Activated T-cell treated with anti-CD3 and anti-CD28 coated beads, Interleukin-2, amount 50 U/mL, for 4 hours (primary cell): ENCODE results near the gene SLC25A39. TPM values are rescaled to one million over a fixed set of nuclear protein-coding genes. Genes with fewer than 3 reads are reported as not detected.

ENCODE experiments used
- ATAC-seq, 2 donors: fragments of 200-7000 bp; cut with Tn5 transposase; one replicate each; pipeline ENCODE4 v1.10.0; 2021
- DNase-seq: peaks from one replicate; pipeline ENCODE4 v3.0.0-alpha.2; 2020
- H3K27me3 Mint-ChIP-seq: one replicate; pipeline ENCODE4 v1.8.0; 2021; ENCODE audit warnings: low read depth, mixed read lengths
- H3K36me3 Mint-ChIP-seq: one replicate; pipeline ENCODE4 v1.8.0; 2022; ENCODE audit warnings: mixed read lengths; ENCODE audit not compliant: insufficient read depth
- H3K4me1 Mint-ChIP-seq: one replicate; pipeline ENCODE4 v1.8.0; 2021; ENCODE audit warnings: low read depth, mixed read lengths
- H3K4me3 Mint-ChIP-seq: one replicate; pipeline ENCODE4 v1.8.0; 2021; ENCODE audit warnings: mild to moderate bottlenecking, moderate library complexity, mixed read lengths
- H3K9me3 Mint-ChIP-seq: one replicate; pipeline ENCODE4 v1.8.0; 2021; ENCODE audit warnings: mixed read lengths
- total RNA-seq, 3 donors: library from RNA; stranded (reverse); gene quantifications; one replicate each; pipeline ENCODE4 v1.2.1, GENCODE V29; 2021

SLC25A39 gene
- total RNA-seq, 3 donors from 2014 or later: 211 to 248 (median 211) TPM

GRCh38 chr17:44272321-44272951 lies 52.2 kb downstream of the SLC25A39 start:
- Mint-ChIP-seq H3K27me3 (peaks cover 4% of the 10 kb centered on the region), H3K4me3 (no peak overlapping the region), H3K9me3 (no peaks in the 10 kb centered on the region), H3K4me1 (no peaks in the 10 kb centered on the region), H3K36me3 (no peaks in the 10 kb centered on the region)
- DNase-seq (no peak), ATAC-seq (no peak)

Other genes starting within 250 kb of the SLC25A39 start
- gene HDAC5, start 201.2 kb downstream of the SLC25A39 start, total RNA-seq: 10 to 100 TPM; 14.6 to 19.7 (median 16.2) TPM
- gene HROB, start 182.9 kb downstream of the SLC25A39 start, total RNA-seq: 1 to 10 TPM; 6.4 to 9.4 (median 7.9) TPM
- under 1 TPM in 2 of 3 donors, not detected in 1; 0.08 to 0.11 TPM for gene ASB16, start 154.1 kb downstream of the SLC25A39 start, total RNA-seq
- 10 to 100 TPM; 15.2 to 19.6 (median 17.9) TPM for gene TMUB2, start 137.9 kb downstream of the SLC25A39 start, total RNA-seq
- 100 to 1,000 TPM; 101 to 111 (median 110) TPM for gene ATXN7L3, start 124.9 kb downstream of the SLC25A39 start, total RNA-seq
- 100 to 1,000 TPM; 147 to 158 (median 154) TPM for gene UBTF, start 105.1 kb downstream of the SLC25A39 start, total RNA-seq
- not detected for gene SLC4A1, start 56.7 kb downstream of the SLC25A39 start, total RNA-seq
- gene RUNDC3A, start 16.2 kb downstream of the SLC25A39 start, total RNA-seq: under 1 TPM in 2 of 3 donors, not detected in 1; 0.18 to 0.26 TPM
- gene GRN, start 20.5 kb upstream of the SLC25A39 start, total RNA-seq: 10 to 100 TPM; 32.0 to 39.5 (median 36.5) TPM
- under 1 TPM; 0.24 to 0.33 (median 0.27) TPM for gene FAM171A2, start 39.0 kb upstream of the SLC25A39 start, total RNA-seq
- gene ITGA2B, start 64.8 kb upstream of the SLC25A39 start, total RNA-seq: 1 to 10 TPM in 2 of 3 donors, under 1 TPM in 1; 0.90 to 1.8 (median 1.1) TPM
- 10 to 100 TPM; 38.2 to 43.3 (median 41.9) TPM for gene GPATCH8, start 178.6 kb upstream of the SLC25A39 start, total RNA-seq
- gene FZD2, start 232.7 kb upstream of the SLC25A39 start, total RNA-seq: under 1 TPM in 1 of 3 donors, not detected in 2; 0.08 TPM